B cell (primary cell): ENCODE data around the gene RTN4.

Source experiments
- CTCF ChIP-seq: fragments of 200-600 bp; IDR thresholded peaks from one replicate; pipeline ENCODE4 v1.8.0; 2022; ENCODE audit warnings: antibody characterized with exemption, mild to moderate bottlenecking
- EZH2 ChIP-seq: IDR thresholded peaks from 2 replicates; pipeline ENCODE4 v1.6.1; 2012; ENCODE audit warnings: borderline replicate concordance, low read depth, mild to moderate bottlenecking, moderate library complexity, low read length; ENCODE audit not compliant: insufficient read depth, poor library complexity, severe bottlenecking

DNA sequence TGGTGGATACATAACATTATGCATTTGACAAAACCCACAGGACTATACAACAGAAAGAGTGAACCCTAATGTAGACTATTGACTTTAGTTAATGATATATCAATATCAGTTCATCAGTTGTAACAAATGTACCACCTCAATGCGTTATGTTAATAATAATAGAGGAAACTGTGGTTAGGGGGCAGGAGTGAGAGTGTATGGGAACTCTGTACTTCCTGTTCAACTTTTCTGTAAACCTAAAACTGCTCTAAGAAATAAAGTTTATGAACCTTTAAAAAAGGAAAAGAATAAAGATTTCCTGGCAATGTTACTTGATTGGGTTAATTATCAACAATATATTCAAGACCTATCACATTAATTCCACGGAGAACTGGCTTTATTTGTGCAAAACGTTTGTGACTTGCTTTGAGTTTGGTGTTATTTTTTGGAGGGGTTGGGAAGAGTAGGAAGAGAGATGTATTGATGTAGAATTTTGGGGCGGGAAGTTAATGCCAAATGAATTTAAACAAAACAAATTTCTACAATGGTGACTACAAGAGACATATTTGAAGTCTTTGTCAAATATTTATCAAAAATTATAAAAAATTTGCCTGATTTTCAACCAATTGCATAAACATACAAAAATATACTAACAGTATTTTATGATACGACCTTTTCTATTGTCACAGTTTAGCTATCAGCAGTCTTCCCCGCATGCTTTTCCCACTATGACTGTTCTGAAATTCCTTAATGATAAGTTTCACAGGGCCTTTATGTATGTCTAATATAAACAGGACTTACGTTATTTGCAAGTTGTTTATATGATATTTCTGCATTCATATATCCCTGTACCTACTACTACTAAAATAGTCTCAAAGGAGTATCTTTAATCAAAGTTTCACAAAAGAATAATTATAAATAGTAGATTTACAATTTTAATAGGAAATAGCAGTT, 2.1 kb upstream of the RTN4 start:
- TF ChIP-seq CTCF (no peak), EZH2 (no peak)
